ENCODE results near the gene IFNLR1.

Gene IFNLR1

GRCh38 chr1:24110642-24111261 is 76.3 kb downstream of the IFNLR1 start:
- Histone ChIP-seq H3K9me3 (ENCODE audit: control insufficient read depth, insufficient read depth, low read depth, low read length) (no peaks in the 10 kb centered on the region), H3K36me3 (ENCODE audit: control insufficient read depth, insufficient read depth, low read length) (no peaks in the 10 kb centered on the region), H3K27ac (ENCODE audit: low read depth, low read length) (no peak overlapping the region), H3K27me3 (ENCODE audit: control insufficient read depth, insufficient read depth, low read length) (peaks cover 8% of the 10 kb centered on the region; the same call in 1 of the 2 replicates), H3K4me3 (ENCODE audit: low read depth, low read length) (no peak overlapping the region), H3K9ac (ENCODE audit: low read length) (no peak overlapping the region), H3K4me1 (ENCODE audit: control insufficient read depth, insufficient read depth, low read length) (peaks cover 39% of the 10 kb centered on the region)

GRCh38 chr1:24109686-24110475 is 77.2 kb downstream of the IFNLR1 start:
- Histone ChIP-seq H3K36me3 (ENCODE audit: control insufficient read depth, insufficient read depth, low read length) (no peaks in the 10 kb centered on the region), H3K9me3 (ENCODE audit: control insufficient read depth, insufficient read depth, low read depth, low read length) (no peaks in the 10 kb centered on the region), H3K9ac (ENCODE audit: low read length) (no peak overlapping the region), H3K4me3 (ENCODE audit: low read depth, low read length) (no peak overlapping the region), H3K4me1 (ENCODE audit: control insufficient read depth, insufficient read depth, low read length) (peaks cover 39% of the 10 kb centered on the region), H3K27ac (ENCODE audit: low read depth, low read length) (no peak overlapping the region), H3K27me3 (ENCODE audit: control insufficient read depth, insufficient read depth, low read length) (peaks cover 8% of the 10 kb centered on the region; the same call in 1 of the 2 replicates)

GRCh38 chr1:24109166-24109483 is 78.0 kb downstream of the IFNLR1 start:
- Histone ChIP-seq H3K27me3 (ENCODE audit: control insufficient read depth, insufficient read depth, low read length) (peaks cover 8% of the 10 kb centered on the region; the same call in 1 of the 2 replicates), H3K9ac (ENCODE audit: low read length) (no peak overlapping the region), H3K27ac (ENCODE audit: low read depth, low read length) (no peak overlapping the region), H3K4me1 (ENCODE audit: control insufficient read depth, insufficient read depth, low read length) (peaks cover 37% of the 10 kb centered on the region), H3K4me3 (ENCODE audit: low read depth, low read length) (no peak overlapping the region), H3K36me3 (ENCODE audit: control insufficient read depth, insufficient read depth, low read length) (no peaks in the 10 kb centered on the region), H3K9me3 (ENCODE audit: control insufficient read depth, insufficient read depth, low read depth, low read length) (no peaks in the 10 kb centered on the region)

- H3K27me3 ChIP-seq (ENCODE audit: control insufficient read depth, insufficient read depth, low read length) = peaks cover 6% of the 10 kb centered on the region; the same call in 1 of the 2 replicates
- no peaks in the 10 kb centered on the region for H3K36me3 ChIP-seq (ENCODE audit: control insufficient read depth, insufficient read depth, low read length)
- H3K4me3 ChIP-seq (ENCODE audit: low read depth, low read length) = no peak overlapping the region
- peaks cover 37% of the 10 kb centered on the region for H3K4me1 ChIP-seq (ENCODE audit: control insufficient read depth, insufficient read depth, low read length)
- H3K27ac ChIP-seq (ENCODE audit: low read depth, low read length) = no peak overlapping the region
- no peak overlapping the region for H3K9ac ChIP-seq (ENCODE audit: low read length)
- no peaks in the 10 kb centered on the region for H3K9me3 ChIP-seq (ENCODE audit: control insufficient read depth, insufficient read depth, low read depth, low read length)
Measured at GRCh38 chr1:24108334-24109165, 78.5 kb downstream of the IFNLR1 start.

DNA sequence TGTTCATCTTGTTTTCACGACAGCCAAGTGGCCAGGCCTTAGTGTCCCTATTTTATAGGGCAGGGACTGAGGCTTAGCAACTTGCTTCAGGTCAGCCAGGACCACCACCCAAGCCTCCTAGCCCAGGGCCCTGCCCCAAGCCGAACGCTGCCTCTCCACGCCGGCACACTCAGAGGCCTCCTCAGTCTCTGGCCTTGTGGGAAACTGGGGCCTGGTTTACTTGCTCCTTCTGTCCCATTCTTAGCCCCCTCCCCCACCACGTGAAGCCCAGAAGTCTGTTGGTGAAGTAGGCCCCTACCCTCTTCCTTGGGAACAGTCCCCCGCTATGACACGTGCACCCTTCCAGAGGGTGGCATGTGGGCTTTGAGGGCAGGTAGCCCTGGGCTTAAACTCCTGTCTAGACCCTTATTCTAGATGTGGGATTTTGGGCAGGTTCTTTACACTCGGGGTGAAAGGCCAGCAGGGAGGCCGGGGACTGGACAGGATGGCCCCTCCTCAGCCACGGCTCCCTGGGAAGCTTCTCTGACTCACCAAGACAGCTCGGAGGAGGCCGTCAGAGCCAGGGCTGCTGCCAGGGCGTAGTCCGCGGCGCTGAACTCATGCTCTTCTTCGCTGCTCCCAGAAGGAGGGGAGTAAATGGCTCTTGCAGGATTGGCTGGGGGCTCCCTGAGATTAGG is 79.5 kb downstream of the IFNLR1 start:
- Histone ChIP-seq H3K4me1 (ENCODE audit: control insufficient read depth, insufficient read depth, low read length) (peaks cover 35% of the 10 kb centered on the region), H3K27me3 (ENCODE audit: control insufficient read depth, insufficient read depth, low read length) (peaks cover 5% of the 10 kb centered on the region; the same call in 1 of the 2 replicates), H3K9ac (ENCODE audit: low read length) (no peak overlapping the region), H3K27ac (ENCODE audit: low read depth, low read length) (no peak overlapping the region), H3K36me3 (ENCODE audit: control insufficient read depth, insufficient read depth, low read length) (no peaks in the 10 kb centered on the region), H3K4me3 (ENCODE audit: low read depth, low read length) (no peak overlapping the region), H3K9me3 (ENCODE audit: control insufficient read depth, insufficient read depth, low read depth, low read length) (no peaks in the 10 kb centered on the region)

DNA sequence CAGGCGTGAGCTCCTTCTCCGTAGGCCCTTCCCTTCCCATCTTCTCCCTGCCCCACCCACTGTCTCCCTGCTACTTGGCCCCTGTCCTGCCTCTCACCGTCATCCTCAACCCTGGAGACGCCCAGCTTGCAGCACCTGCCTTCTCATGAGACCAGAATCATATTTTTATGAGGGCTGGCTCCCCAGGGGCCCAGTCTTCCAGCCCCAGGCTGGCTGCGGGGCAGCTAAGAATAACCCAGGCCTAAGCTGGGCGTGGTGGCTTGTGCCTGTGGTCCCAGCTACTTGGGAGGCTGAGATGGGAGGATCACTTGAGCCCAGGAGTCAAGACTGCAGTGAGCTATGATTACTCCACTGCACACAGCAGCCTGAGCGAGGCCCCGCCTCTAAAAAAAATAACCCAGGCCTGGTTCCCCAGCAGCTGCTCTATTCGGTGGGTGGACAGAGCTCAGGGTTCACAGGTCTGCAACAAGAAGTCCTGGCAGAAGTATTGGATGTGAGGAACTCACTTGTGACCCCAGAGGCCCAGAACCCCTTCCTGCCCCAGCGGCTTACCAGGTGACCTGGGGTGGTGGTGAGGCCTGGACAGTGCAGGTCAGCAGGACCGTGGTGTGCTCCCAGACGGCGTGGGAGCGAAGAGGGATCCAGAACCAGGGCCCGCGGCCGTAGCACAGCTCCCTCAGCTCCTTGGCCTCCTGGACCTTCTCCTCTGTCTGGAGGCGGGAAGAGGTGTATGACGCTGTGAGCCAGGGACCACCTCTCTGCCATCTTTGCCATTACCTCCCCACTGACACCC is 81.5 kb downstream of the IFNLR1 start:
- no peaks in the 10 kb centered on the region for H3K36me3 ChIP-seq (ENCODE audit: control insufficient read depth, insufficient read depth, low read length)
- H3K27me3 ChIP-seq (ENCODE audit: control insufficient read depth, insufficient read depth, low read length) = no peaks in the 10 kb centered on the region
- no peak overlapping the region for H3K4me3 ChIP-seq (ENCODE audit: low read depth, low read length)
- peaks cover 21% of the 10 kb centered on the region for H3K4me1 ChIP-seq (ENCODE audit: control insufficient read depth, insufficient read depth, low read length)
- no peak overlapping the region for H3K27ac ChIP-seq (ENCODE audit: low read depth, low read length)
- H3K9ac ChIP-seq (ENCODE audit: low read length) = no peak overlapping the region
- H3K9me3 ChIP-seq (ENCODE audit: control insufficient read depth, insufficient read depth, low read depth, low read length) = no peaks in the 10 kb centered on the region

GRCh38 chr1:24104854-24105253 is 82.2 kb downstream of the IFNLR1 start:
- no peak overlapping the region for H3K4me3 ChIP-seq (ENCODE audit: low read depth, low read length)
- H3K9ac ChIP-seq (ENCODE audit: low read length) = no peak overlapping the region
- H3K27me3 ChIP-seq (ENCODE audit: control insufficient read depth, insufficient read depth, low read length) = no peaks in the 10 kb centered on the region
- peaks cover 24% of the 10 kb centered on the region for H3K4me1 ChIP-seq (ENCODE audit: control insufficient read depth, insufficient read depth, low read length)
- H3K27ac ChIP-seq (ENCODE audit: low read depth, low read length) = no peak overlapping the region
- H3K9me3 ChIP-seq (ENCODE audit: control insufficient read depth, insufficient read depth, low read depth, low read length) = no peaks in the 10 kb centered on the region
- H3K36me3 ChIP-seq (ENCODE audit: control insufficient read depth, insufficient read depth, low read length) = no peaks in the 10 kb centered on the region

Data from HUES6 (cell line).